ACC112 (cell line): Measurements from ENCODE around the gene FBXL3.
"Not testable (repeated sequence)": the region's sequence is repeated elsewhere in the genome, so short reads cannot be mapped to it uniquely, and the experiment has no call there.

ENCODE experiments used
- H2AFZ ChIP-seq: fragments of 200-600 bp; sonication (generic); one replicate; pipeline ENCODE4 v1.6.0; 2017; ENCODE audit warnings: antibody characterized with exemption, low read length; ENCODE audit not compliant: unreplicated experiment
- H3K27ac ChIP-seq: fragments of 200-600 bp; sonication (generic); 2 replicates; pipeline ENCODE4 v1.5.1; 2014; ENCODE audit warnings: low read depth, mild to moderate bottlenecking, antibody characterized with exemption, low read length, moderate library complexity
- H3K27me3 ChIP-seq: fragments of 200-600 bp; sonication (generic); 2 replicates; pipeline ENCODE4 v1.6.1; 2014; ENCODE audit warnings: mild to moderate bottlenecking, antibody characterized with exemption, low read length, moderate library complexity, mixed read lengths; ENCODE audit not compliant: insufficient read depth
- H3K36me3 ChIP-seq: fragments of 200-600 bp; sonication (generic); 2 replicates; pipeline ENCODE4 v1.6.1; 2016; ENCODE audit warnings: mild to moderate bottlenecking, antibody characterized with exemption, low read length, moderate library complexity, mixed read lengths; ENCODE audit not compliant: insufficient read depth
- H3K4me1 ChIP-seq: fragments of 200-600 bp; sonication (generic); one replicate; pipeline ENCODE4 v1.6.1; 2016; ENCODE audit warnings: low read length, mixed read lengths; ENCODE audit not compliant: insufficient read depth, unreplicated experiment, control insufficient read depth
- H3K4me3 ChIP-seq: fragments of 200-600 bp; sonication (generic); 2 replicates; pipeline ENCODE4 v1.5.1; 2014; ENCODE audit warnings: mild to moderate bottlenecking, low read depth, low read length
- H3K79me2 ChIP-seq: fragments of 200-600 bp; sonication (generic); one replicate; pipeline ENCODE4 v1.6.0; 2016; ENCODE audit warnings: low read length; ENCODE audit not compliant: control insufficient read depth, unreplicated experiment, insufficient read depth

The FBXL3 gene

DNA sequence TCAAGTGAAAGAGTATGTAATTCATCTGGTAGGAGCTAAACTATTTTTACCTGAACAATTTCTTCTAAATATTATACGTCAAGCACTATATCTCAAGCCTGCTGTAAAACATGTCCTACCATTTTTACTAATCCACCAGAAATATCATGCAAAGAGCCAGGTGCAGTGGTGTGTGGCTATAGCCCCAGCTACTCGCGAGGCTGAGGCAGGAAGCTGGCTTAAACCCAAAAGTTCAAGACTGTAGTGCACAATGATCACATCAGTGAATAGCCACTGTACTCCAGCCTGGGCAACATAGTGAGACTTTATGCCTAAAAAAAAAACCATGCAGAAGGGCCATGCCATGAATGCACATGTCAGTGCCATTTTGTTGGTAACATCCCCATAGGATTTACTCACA is 55.7 kb downstream of the FBXL3 start:
- no peak overlapping the region for H3K27ac ChIP-seq
- no peaks in the 10 kb centered on the region for H3K36me3 ChIP-seq
- H3K4me3 ChIP-seq = no peak overlapping the region
- H2AFZ ChIP-seq = no peak overlapping the region
- H3K27me3 ChIP-seq = no peaks in the 10 kb centered on the region
- H3K4me1 ChIP-seq = no peaks in the 10 kb centered on the region
- H3K79me2 ChIP-seq = no peaks in the 10 kb centered on the region

DNA sequence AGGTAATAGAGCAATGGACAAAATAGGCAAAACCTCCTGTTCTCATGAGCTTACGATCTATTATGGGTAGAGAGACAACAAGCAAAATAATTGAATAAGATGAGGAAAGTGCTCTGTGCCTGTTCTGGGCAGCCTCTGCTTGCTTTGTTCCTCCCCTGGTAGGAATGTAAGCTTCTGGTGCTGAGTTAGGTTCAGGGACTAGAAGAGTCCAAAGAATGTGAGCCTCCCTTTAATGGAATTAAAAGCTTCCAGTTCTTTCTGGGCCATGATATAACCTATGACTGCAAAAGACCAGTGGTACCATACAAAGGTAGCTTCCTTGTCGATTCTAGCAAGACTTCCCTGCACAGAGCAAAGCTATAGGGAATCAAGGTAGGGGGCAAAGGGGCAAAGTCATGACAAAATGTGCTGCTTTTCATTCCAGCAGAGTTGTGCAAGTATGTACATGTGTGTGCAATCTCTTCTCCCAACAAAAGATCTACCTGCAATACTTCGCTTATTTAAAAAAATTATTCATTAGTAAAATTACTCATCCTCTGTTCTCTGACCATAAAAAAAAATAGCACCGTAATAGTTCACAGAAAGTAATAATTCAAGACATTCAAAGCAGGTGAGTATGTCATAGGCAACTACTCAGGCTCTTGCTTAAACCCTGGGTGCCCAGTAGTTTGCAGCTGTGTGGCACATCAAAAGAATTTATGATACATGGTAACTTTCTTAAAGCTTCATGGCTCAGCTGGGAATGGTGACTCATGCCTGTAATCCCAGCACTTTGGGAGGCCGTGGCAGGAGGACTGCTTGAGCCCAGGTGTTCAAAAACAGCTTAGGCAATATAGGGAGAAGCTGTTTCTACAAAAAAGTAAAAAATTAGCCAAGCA is 57.2 kb downstream of the FBXL3 start:
- Histone ChIP-seq H2AFZ (no peak overlapping the region), H3K79me2 (no peaks in the 10 kb centered on the region), H3K4me1 (no peaks in the 10 kb centered on the region), H3K4me3 (no peak overlapping the region), H3K27me3 (no peaks in the 10 kb centered on the region), H3K36me3 (no peaks in the 10 kb centered on the region), H3K27ac (no peak overlapping the region)

DNA sequence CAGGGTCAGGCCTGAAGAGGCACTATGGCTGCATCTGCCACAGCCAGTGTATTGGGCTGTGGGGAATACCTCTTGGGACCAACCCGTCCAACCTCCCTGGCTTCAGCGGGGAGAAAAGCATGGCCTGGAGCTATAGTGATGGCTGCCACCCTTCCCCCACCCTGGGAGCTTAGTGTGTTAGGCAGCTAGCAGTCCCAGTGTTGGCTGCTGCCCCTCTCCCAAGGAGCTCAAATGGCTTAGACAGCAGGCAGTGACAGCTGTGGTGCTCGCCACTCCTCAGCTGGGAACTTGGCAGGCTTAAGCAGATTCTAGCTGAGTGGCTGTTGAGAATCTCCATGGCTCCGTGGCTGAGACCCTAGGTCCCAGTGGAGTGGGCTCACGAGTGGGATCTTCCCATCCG is 58.9 kb downstream of the FBXL3 start:
- Histone ChIP-seq H2AFZ (no peak overlapping the region), H3K4me3 (no peak overlapping the region), H3K27me3 (no peaks in the 10 kb centered on the region), H3K79me2 (no peaks in the 10 kb centered on the region), H3K27ac (no peak overlapping the region), H3K4me1 (no peaks in the 10 kb centered on the region), H3K36me3 (no peaks in the 10 kb centered on the region)

DNA sequence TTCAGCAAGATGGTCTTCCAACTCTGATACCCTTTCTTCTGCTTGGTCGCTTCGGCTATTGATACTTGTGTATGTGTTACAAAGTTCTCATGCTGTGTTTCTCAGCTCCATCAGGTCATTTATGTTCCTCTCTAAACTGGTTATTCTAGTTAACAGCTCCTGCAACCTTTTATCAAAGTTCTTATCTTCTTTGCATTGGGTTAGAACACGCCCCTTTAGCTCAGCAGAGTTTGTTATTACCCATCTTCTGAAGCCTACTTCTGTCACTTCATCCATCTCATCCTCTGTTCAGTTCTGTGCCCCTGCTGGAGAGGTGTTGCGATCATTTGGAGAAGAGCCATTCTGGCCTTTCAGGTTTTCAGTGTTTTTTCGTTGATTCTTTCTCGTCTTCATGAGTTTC is 59.9 kb downstream of the FBXL3 start:
- H2AFZ ChIP-seq = no peak overlapping the region
- no peaks in the 10 kb centered on the region for H3K27me3 ChIP-seq
- no peaks in the 10 kb centered on the region for H3K79me2 ChIP-seq
- H3K4me1 ChIP-seq = no peaks in the 10 kb centered on the region
- no peak overlapping the region for H3K4me3 ChIP-seq
- H3K36me3 ChIP-seq = no peaks in the 10 kb centered on the region
- no peak overlapping the region for H3K27ac ChIP-seq

DNA sequence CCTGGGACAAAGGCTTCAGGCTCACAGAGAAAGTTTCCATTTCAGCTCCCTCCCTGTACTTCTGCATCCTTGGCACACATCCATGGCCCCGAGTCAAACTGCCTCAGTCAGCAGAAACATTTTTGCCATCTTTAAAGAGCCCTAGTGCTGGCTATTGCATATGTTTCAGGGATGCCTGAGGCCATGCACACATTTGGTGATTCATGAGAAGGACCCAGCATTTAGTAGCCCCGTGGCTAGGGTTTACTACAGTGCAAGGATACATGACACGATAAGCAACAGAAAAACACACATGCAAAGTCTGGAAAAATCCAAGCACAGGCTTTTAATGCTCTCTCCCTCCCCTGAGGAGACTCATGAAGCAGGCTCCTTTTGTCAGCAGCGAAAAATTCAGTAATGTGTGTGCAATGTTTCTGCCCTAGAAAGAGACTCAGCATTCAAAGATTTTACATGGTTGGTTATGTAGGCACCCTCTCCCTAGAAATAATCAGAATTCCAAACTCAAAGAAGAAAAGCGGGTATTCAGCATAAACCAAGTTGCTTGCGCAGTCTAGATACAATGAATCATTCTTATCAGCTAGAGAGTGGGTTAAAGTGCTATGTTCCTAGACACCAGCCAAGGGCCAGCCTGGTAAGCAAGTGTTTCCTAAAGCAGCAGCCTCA is 61.1 kb downstream of the FBXL3 start:
- H3K36me3 ChIP-seq = no peaks in the 10 kb centered on the region
- no peak overlapping the region for H3K27ac ChIP-seq
- H3K27me3 ChIP-seq = no peaks in the 10 kb centered on the region
- H3K79me2 ChIP-seq = no peaks in the 10 kb centered on the region
- H3K4me3 ChIP-seq = no peak overlapping the region
- no peak overlapping the region for H2AFZ ChIP-seq
- H3K4me1 ChIP-seq = no peaks in the 10 kb centered on the region

DNA sequence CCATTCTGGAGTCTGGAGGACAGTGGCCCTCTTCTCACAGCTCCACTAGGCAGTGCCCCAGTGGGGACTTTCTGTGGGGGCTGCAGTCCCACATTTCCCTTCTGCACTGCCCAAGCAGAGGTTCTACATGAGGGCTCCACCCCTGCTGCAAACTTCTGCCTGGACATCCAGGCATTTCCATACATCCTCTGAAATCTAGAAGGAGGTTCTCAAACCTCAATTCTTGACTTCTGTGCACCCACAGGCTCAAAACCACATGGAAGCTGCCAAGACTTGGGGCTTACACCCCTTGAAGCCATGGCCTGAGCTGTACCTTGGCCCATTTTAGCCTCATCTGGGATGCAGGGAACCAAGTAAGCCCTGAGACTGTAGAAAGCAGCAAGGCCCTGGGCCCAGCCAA is 67.2 kb downstream of the FBXL3 start:
- not testable (repeated sequence) for H3K27ac ChIP-seq, H3K4me3 ChIP-seq, H2AFZ ChIP-seq, H3K4me1 ChIP-seq, H3K27me3 ChIP-seq, H3K79me2 ChIP-seq, H3K36me3 ChIP-seq

DNA sequence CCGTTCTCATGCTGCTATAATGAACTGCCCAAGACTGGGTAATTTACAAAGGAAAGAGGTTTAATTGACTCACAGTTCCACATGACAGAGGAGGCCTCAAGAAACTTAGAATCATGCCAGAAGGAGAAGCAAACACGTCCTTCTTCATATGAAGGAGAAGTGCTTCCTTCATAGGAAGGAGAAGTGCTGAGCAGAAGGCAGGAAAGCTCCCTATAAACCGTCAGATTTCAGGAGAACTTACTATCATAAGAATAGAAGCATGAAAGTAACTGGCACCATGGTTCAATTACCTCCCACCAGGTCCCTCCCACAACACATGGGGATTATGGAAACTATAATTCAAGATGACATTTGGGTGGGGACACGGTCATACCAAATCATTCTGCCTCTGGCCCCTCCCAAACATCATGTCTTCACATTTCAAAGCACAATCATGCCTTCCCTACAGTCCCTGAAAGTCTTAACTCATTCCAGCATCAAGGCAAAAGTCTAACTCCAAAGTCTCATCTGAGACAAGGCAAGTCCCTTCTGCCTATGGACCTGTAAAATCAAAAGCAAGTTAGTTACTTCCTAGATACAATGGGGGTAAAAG is 68.0 kb downstream of the FBXL3 start:
- H3K79me2 ChIP-seq = no peaks in the 10 kb centered on the region
- no peaks in the 10 kb centered on the region for H3K36me3 ChIP-seq
- H3K4me1 ChIP-seq = no peaks in the 10 kb centered on the region
- H3K27ac ChIP-seq = no peak overlapping the region
- no peaks in the 10 kb centered on the region for H3K27me3 ChIP-seq
- no peak overlapping the region for H3K4me3 ChIP-seq
- H2AFZ ChIP-seq = no peak overlapping the region

DNA sequence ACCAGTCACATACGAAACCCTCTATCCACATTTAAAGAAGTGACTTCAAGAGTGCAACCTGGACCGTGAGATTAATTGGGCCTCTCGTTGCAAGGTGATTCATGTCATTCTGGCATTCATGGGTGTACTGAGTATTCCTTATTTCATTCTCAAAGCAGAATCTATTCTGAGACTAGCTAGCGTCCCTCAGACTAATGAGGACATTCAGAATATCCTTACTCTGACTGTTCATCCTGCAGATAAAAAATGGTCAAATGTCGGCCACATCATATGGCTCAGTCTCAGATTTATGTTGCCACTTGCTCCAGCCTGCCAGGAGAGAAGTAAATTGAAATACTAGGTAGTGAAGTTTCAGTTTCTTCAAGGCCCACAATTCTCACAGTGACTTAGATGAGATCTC is 71.3 kb downstream of the FBXL3 start:
- no peaks in the 10 kb centered on the region for H3K4me1 ChIP-seq

More for the DNA sequence above, 71.3 kb downstream of the FBXL3 start:
- Histone ChIP-seq H3K27ac (no peak overlapping the region), H2AFZ (no peak overlapping the region), H3K36me3 (no peaks in the 10 kb centered on the region), H3K4me3 (no peak overlapping the region), H3K27me3 (no peaks in the 10 kb centered on the region), H3K79me2 (no peaks in the 10 kb centered on the region)
